HepG2 (cell line): ENCODE measurements around the gene FKBP1A. TPM values are rescaled to one million over a fixed set of nuclear protein-coding genes. Genes with fewer than 3 reads are reported as not detected.

Source experiments
- ADNP ChIP-seq: sonication (generic); formaldehyde crosslinking; IDR thresholded peaks from 2 replicates; pipeline ENCODE4 v1.4.0; 2020; ENCODE audit warnings: missing genetic modification reagents
- ATAD3A ChIP-seq: sonication (generic); formaldehyde crosslinking; IDR thresholded peaks from 2 replicates; pipeline ENCODE4 v1.4.0; 2020; ENCODE audit warnings: missing genetic modification reagents
- MXI1 ChIP-seq: IDR thresholded peaks from 3 replicates; pipeline ENCODE4 v1.6.1; 2012; ENCODE audit warnings: low read depth, low read length, inconsistent platforms, borderline replicate concordance
- PHF20 ChIP-seq: sonication (generic); formaldehyde crosslinking; IDR thresholded peaks from 2 replicates; pipeline ENCODE4 v1.5.0; 2020; ENCODE audit warnings: mild to moderate bottlenecking, missing genetic modification reagents
- ZNF10 ChIP-seq: sonication (generic); formaldehyde crosslinking; IDR thresholded peaks from 2 replicates; pipeline ENCODE4 v1.4.0; 2020; ENCODE audit warnings: mild to moderate bottlenecking, low read depth, missing genetic modification reagents, borderline replicate concordance
- ZNF24 ChIP-seq: fragments of 450-650 bp; IDR thresholded peaks from 2 replicates; pipeline ENCODE4 v1.6.1; 2017; ENCODE audit warnings: antibody characterized with exemption, mild to moderate bottlenecking
- ZNF609 ChIP-seq: sonication (generic); formaldehyde crosslinking; IDR thresholded peaks from 2 replicates; pipeline ENCODE4 v1.4.0; 2020; ENCODE audit warnings: mild to moderate bottlenecking, missing genetic modification reagents, borderline replicate concordance
- ZNF850 ChIP-seq: sonication (generic); formaldehyde crosslinking; conservative IDR thresholded peaks from 2 replicates; pipeline ENCODE4 v1.9.0; 2021; ENCODE audit warnings: mild to moderate bottlenecking, missing genetic modification reagents
- polyA plus RNA-seq, 8 experiments: library from polyadenylated mRNA; depleted of rRNA in 3 of 8; stranded (reverse) in 7 of 8; unstranded in 1 of 8; fragments of >200 nt; fragmentation: Illumina TruSeq in 4 of 8; extraction: Trizol in 4 of 8; gene quantifications; 2 replicates each; pipeline versions ENCODE4 v1.2.1 to v1.2.3, GENCODE V29; 2011 to 2016; ENCODE audit warnings: low read depth in 4 of 8, missing spikeins in 1 of 8, mixed read lengths in 1 of 8; ENCODE audit not compliant: insufficient read depth in 1 of 8
- total RNA-seq, 5 experiments: library from RNA; depleted of rRNA; stranded (reverse); fragments of >200 nt; fragmentation: Illumina TruSeq; extraction: Trizol; gene quantifications; 2 replicates each; pipeline ENCODE4 v1.2.3, GENCODE V29; 2016; ENCODE audit warnings: low read depth in 1 of 5
- TF ChIP-seq, protein P1 (sequence below): sonication (generic); formaldehyde crosslinking; IDR thresholded peaks from one replicate; pipeline ENCODE4 v1.5.1; 2020; ENCODE audit warnings: mild to moderate bottlenecking, missing genetic modification reagents; ENCODE audit errors: not compliant biosample characterization
- TF ChIP-seq, protein P2 (sequence below): sonication (generic); formaldehyde crosslinking; IDR thresholded peaks from 2 replicates; pipeline ENCODE4 v1.4.0; 2020; ENCODE audit warnings: missing genetic modification reagents

FKBP1A gene
- total and polyA plus RNA-seq, 2 of the 13 experiments (the other 11 are each of a cell fraction or from before 2014, with no cell fraction given): 119 to 468 TPM

GRCh38 chr20:1327827-1328679, 64.8 kb downstream of the FKBP1A start (continued):
- TF ChIP-seq, protein P1, sequence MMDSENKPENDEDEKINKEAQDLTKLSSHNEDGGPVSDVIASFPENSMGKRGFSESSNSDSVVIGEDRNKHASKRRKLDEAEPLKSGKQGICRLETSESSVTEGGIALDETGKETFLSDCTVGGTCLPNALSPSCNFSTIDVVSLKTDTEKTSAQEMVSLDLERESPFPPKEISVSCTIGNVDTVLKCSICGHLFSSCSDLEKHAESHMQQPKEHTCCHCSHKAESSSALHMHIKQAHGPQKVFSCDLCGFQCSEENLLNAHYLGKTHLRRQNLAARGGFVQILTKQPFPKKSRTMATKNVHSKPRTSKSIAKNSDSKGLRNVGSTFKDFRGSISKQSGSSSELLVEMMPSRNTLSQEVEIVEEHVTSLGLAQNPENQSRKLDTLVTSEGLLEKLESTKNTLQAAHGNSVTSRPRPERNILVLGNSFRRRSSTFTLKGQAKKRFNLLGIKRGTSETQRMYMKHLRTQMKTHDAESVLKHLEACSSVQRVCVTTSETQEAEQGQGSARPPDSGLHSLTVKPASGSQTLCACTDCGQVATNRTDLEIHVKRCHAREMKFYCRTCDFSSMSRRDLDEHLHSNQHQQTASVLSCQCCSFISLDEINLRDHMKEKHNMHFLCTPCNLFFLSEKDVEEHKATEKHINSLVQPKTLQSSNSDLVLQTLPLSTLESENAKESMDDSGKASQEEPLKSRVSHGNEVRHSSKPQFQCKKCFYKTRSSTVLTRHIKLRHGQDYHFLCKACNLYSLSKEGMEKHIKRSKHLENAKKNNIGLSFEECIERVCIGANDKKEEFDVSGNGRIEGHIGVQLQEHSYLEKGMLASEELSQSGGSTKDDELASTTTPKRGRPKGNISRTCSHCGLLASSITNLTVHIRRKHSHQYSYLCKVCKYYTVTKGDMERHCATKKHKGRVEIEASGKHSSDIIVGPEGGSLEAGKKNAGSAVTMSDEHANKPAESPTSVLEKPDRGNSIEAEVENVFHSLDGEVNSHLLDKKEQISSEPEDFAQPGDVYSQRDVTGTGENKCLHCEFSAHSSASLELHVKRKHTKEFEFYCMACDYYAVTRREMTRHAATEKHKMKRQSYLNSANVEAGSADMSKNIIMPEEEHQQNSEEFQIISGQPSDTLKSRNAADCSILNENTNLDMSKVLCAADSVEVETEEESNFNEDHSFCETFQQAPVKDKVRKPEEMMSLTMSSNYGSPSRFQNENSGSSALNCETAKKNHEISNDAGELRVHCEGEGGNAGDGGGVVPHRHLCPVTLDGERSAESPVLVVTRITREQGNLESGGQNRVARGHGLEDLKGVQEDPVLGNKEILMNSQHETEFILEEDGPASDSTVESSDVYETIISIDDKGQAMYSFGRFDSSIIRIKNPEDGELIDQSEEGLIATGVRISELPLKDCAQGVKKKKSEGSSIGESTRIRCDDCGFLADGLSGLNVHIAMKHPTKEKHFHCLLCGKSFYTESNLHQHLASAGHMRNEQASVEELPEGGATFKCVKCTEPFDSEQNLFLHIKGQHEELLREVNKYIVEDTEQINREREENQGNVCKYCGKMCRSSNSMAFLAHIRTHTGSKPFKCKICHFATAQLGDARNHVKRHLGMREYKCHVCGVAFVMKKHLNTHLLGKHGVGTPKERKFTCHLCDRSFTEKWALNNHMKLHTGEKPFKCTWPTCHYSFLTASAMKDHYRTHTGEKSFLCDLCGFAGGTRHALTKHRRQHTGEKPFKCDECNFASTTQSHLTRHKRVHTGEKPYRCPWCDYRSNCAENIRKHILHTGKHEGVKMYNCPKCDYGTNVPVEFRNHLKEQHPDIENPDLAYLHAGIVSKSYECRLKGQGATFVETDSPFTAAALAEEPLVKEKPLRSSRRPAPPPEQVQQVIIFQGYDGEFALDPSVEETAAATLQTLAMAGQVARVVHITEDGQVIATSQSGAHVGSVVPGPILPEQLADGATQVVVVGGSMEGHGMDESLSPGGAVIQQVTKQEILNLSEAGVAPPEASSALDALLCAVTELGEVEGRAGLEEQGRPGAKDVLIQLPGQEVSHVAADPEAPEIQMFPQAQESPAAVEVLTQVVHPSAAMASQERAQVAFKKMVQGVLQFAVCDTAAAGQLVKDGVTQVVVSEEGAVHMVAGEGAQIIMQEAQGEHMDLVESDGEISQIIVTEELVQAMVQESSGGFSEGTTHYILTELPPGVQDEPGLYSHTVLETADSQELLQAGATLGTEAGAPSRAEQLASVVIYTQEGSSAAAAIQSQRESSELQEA (CRISPR knock-in tag): no peak
- TF ChIP-seq, protein P2, sequence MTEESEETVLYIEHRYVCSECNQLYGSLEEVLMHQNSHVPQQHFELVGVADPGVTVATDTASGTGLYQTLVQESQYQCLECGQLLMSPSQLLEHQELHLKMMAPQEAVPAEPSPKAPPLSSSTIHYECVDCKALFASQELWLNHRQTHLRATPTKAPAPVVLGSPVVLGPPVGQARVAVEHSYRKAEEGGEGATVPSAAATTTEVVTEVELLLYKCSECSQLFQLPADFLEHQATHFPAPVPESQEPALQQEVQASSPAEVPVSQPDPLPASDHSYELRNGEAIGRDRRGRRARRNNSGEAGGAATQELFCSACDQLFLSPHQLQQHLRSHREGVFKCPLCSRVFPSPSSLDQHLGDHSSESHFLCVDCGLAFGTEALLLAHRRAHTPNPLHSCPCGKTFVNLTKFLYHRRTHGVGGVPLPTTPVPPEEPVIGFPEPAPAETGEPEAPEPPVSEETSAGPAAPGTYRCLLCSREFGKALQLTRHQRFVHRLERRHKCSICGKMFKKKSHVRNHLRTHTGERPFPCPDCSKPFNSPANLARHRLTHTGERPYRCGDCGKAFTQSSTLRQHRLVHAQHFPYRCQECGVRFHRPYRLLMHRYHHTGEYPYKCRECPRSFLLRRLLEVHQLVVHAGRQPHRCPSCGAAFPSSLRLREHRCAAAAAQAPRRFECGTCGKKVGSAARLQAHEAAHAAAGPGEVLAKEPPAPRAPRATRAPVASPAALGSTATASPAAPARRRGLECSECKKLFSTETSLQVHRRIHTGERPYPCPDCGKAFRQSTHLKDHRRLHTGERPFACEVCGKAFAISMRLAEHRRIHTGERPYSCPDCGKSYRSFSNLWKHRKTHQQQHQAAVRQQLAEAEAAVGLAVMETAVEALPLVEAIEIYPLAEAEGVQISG (CRISPR knock-in tag): peak; percentile 43
- peak; percentile 55; the same call in 1 of the 2 replicates for TF ChIP-seq PHF20 (CRISPR knock-in tag)
- peak; percentile 86 for TF ChIP-seq ZNF609 (CRISPR knock-in tag)
- TF ChIP-seq MXI1: no peak; the same call in 2 of the 3 replicates
- TF ChIP-seq ZNF850: no peak
- no peak for TF ChIP-seq ADNP (CRISPR knock-in tag)
- TF ChIP-seq ZNF24: no peak
- TF ChIP-seq ZNF10: no peak
- TF ChIP-seq ATAD3A: no peak
